Ovary (tissue), 9 donors: ENCODE measurements around the gene ZNF234. TPM values are rescaled to one million over a fixed set of nuclear protein-coding genes. Genes with fewer than 3 reads are reported as not detected.
A peak's percentile ranks its signal among the peaks of the same experiment; 100 is the strongest.
"Not testable (repeated sequence)": the region's sequence is repeated elsewhere in the genome, so short reads cannot be mapped to it uniquely, and the experiment has no call there.

Experiments used
- DNase-seq, 5 donors: peaks; one replicate each; pipeline ENCODE4 v3.0.0-alpha.2; 2019 to 2020
- H3K27ac ChIP-seq, 2 donors: fragments of 200-600 bp; one replicate each; pipeline versions ENCODE4 v1.5.1 to v1.8.0; 2019 to 2022
- H3K27me3 ChIP-seq: fragments of 200-600 bp; one replicate; pipeline ENCODE4 v1.8.0; 2022
- H3K36me3 ChIP-seq: fragments of 200-600 bp; sonication (generic); one replicate; pipeline ENCODE4 v1.5.1; 2019
- H3K4me1 ChIP-seq: one replicate; pipeline ENCODE4 v1.8.1; 2013; ENCODE audit warnings: mild to moderate bottlenecking, moderate library complexity; ENCODE audit not compliant: insufficient read depth
- H3K4me3 ChIP-seq: fragments of 200-600 bp; sonication (generic); one replicate; pipeline ENCODE4 v1.5.1; 2017
- H3K9me3 ChIP-seq, 2 donors: fragments of 200-600 bp in 1 of 2; sonication (generic) in 1 of 2; one replicate each; pipeline versions ENCODE4 v1.5.1 to v1.8.1; 2013 to 2019; ENCODE audit warnings: mild to moderate bottlenecking in 1 of 2, moderate library complexity in 1 of 2
- EP300 ChIP-seq: sonication (generic); formaldehyde crosslinking; IDR thresholded peaks from one replicate; pipeline ENCODE4 v1.6.1; 2017; ENCODE audit warnings: antibody characterized with exemption
- POLR2A ChIP-seq: fragments of 450-650 bp; IDR thresholded peaks from one replicate; pipeline ENCODE4 v1.6.1; 2017; ENCODE audit warnings: antibody characterized with exemption, mild to moderate bottlenecking, moderate library complexity
- whole genome bisulfite sequencing, 3 donors: extraction: QIAGEN DNeasy Blood & Tissue Kit in 1 of 3; methylation state at CpG; one replicate each; pipeline versions ENCODE4 v1.1.5 to v1.1.7; 2013 to 2017; 5-methylcytosine and 5-hydroxymethylcytosine counted together
- intact Hi-C, 4 donors: fragments of 100-400 bp; cut with DNase I; formaldehyde crosslinking; loops; one replicate each; pipeline versions ENCODE4 v1.11.0 to v1.15.1; 2022 to 2023
- polyA plus RNA-seq, 2 donors: library from polyadenylated mRNA; stranded (reverse); fragments of 200-250 nt in 1 of 2; fragments of 350-450 nt in 1 of 2; fragmentation: Illumina TruSeq in 1 of 2; extraction: RNeasy Lipid Tissue Mini Kit (QIAGEN cat#74804) in 1 of 2; gene quantifications; one replicate each; pipeline ENCODE4 v1.2.3, GENCODE V29; 2013 to 2014
- total RNA-seq, 7 donors: library from RNA; depleted of rRNA in 2 of 7; stranded (reverse); fragments of >200 nt in 2 of 7; fragmentation: NEBNext Ultra II Directional in 3 of 7; extraction: Animal tissue kit (Norgen Biotek cat#: 25700) in 3 of 7; gene quantifications; one replicate each; pipeline versions ENCODE4 v1.1.0 to v1.2.4, GENCODE V29; 2016 to 2023
- TF ChIP-seq, protein P1 (sequence below), 3 donors: fragments of 450-650 bp in 2 of 3; fragments of 200-600 bp in 1 of 3; IDR thresholded peaks; one replicate each; pipeline versions ENCODE4 v1.5.1 to v1.8.0; 2016 to 2022; ENCODE audit warnings: antibody characterized with exemption in 3 of 3, mild to moderate bottlenecking in 1 of 3
- donor health status: DM: no; HTN: no; CAD: no; lungs with moderate emphysema.
- donor health status: DM: no; HTN: no; CAD: no.
- donor health status: Bipolar disorder and iron deficiency.
- donor health status: DM: yes; HTN: yes; CAD: no.
- donor health status: DM: no; HTN: no; CAD: no.
- donor health status: DM: yes; HTN: yes; CAD: no.

The ZNF234 gene
- total and polyA plus RNA-seq, 9 donors = 4.2 to 14.4 (median 10.4) TPM

DNA sequence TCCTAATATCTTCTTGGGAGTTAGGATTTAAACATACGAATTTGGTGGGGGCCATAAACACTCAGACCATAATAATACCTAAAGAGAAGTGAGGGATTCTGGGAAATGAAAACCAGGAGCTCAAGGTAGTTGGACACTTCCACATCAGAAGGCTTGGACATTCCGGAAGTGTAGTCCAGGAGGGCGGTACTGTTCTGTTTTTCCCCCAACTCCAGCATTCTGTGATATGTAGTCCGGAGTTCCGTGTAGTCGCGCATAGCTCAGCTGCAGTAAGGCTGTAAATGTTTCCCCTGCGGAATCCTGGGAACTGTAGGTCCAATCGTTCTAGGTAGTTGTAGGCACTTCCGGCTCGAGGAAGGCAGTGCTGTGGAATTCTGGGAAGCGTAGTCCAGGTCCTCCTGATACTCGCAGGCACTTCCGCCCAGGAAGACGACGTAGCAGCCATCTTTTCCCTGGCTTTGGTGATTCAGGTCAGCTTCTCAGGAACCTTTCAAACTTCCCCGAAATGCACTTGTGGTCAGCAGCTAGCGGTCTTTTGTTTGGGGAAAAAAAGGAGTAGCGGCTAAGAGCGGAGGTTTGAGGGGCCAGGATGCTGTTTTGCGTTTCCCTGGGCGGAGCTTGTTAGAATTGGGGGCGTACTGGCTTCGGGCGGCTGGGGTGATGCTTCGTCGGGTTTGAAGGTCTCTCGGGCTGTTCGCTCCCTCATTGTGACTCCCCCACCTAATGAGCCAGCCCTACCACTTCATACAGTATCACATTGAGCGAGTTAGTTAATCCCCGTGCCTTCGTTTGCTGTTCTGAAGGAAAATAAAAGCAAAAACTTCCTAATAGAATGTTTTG, 23.5 kb downstream of the ZNF234 start, which contains the start of gene ZNF226:
ZNF226 (plus strand) TSS at position 428 of the 840 bp plus-strand sequence. CDS start 4,981 bp downstream, outside the sequence.
- Histone ChIP-seq H3K27ac (peak within 1 kb of the TSS; percentile 52 to 83), H3K4me1 (peaks cover 5% of the 10 kb centered on the region), H3K9me3 (peaks cover 0 to 25% of the 10 kb centered on the region in 2 donors), H3K4me3 (peak within 1 kb of the TSS; percentile 68), H3K27me3 (no peaks in the 10 kb centered on the region), H3K36me3 (no peaks in the 10 kb centered on the region)
- DNase-seq = peak; percentile 82 to 88 (median 84)
- TF ChIP-seq POLR2A = peak; percentile 46
- TF ChIP-seq, protein P1, sequence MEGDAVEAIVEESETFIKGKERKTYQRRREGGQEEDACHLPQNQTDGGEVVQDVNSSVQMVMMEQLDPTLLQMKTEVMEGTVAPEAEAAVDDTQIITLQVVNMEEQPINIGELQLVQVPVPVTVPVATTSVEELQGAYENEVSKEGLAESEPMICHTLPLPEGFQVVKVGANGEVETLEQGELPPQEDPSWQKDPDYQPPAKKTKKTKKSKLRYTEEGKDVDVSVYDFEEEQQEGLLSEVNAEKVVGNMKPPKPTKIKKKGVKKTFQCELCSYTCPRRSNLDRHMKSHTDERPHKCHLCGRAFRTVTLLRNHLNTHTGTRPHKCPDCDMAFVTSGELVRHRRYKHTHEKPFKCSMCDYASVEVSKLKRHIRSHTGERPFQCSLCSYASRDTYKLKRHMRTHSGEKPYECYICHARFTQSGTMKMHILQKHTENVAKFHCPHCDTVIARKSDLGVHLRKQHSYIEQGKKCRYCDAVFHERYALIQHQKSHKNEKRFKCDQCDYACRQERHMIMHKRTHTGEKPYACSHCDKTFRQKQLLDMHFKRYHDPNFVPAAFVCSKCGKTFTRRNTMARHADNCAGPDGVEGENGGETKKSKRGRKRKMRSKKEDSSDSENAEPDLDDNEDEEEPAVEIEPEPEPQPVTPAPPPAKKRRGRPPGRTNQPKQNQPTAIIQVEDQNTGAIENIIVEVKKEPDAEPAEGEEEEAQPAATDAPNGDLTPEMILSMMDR (IDR thresholded peaks at IDR 0.05) = peak in 1 of 3 donors; percentile 5
- TF ChIP-seq EP300 = no peak
- WGBS, 3 donors = 0 to 1% (median 0%) methylated on average over 32 of the region's 32 CpGs
- intact Hi-C loops = loop anchor here in 1 of 4 donors (5.0 kb wide), 1 partner anchor 53 kb away; the partner anchor contains the start of gene ZNF225

DNA sequence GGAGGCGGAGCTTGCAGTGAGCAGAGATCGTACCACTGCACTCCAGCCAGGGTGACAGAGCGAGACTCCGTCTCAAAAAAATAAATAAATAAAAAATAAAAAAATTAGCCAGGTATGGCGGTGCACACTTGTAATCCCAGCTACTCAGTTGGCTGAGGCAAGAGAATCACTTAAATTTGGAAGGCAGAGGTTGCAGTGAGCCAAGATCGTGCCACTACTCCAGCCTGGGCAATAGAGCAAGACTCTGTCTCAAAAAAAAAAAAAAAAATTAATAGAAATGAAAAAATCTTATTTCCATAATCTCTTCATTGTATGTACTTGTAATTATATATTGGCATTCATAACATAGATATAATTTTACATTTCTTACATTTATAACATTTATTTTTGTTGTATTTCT, 29.3 kb downstream of the ZNF234 start:
- intact Hi-C loops, H3K4me1 ChIP-seq, H3K27ac ChIP-seq, H3K36me3 ChIP-seq, H3K4me3 ChIP-seq, DNase-seq, H3K27me3 ChIP-seq: not testable (repeated sequence)
- 92 to 99% (median 98%) methylated on average over 6 of the region's 6 CpGs for WGBS, 3 donors
- H3K9me3 ChIP-seq = peaks cover 0 to 78% of the 10 kb centered on the region in 2 donors

DNA sequence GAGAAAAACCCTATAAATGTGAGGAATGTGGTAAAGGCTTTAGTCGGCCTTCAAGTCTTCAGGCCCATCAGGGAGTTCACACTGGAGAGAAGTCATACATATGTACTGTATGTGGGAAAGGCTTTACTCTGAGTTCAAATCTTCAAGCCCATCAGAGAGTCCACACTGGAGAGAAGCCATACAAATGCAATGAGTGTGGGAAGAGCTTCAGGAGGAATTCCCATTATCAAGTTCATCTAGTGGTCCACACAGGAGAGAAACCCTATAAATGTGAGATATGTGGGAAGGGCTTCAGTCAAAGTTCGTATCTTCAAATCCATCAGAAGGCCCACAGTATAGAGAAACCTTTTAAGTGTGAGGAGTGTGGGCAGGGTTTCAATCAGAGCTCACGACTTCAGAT, 35.2 kb downstream of the ZNF234 start:
- no peak overlapping the region for H3K27ac ChIP-seq
- no peak for DNase-seq
- H3K27me3 ChIP-seq = no peaks in the 10 kb centered on the region
- TF ChIP-seq POLR2A (no peak), EP300 (no peak)
- TF ChIP-seq, protein P1 (IDR thresholded peaks at IDR 0.05) = no peak
- intact Hi-C loops = no loop called here
- peaks cover 6 to 64% of the 10 kb centered on the region in 2 donors for H3K9me3 ChIP-seq
- no peaks in the 10 kb centered on the region for H3K4me1 ChIP-seq
- peaks cover 4% of the 10 kb centered on the region for H3K36me3 ChIP-seq
- WGBS, 3 donors = 96 to 98% (median 98%) methylated on average over 3 of the region's 3 CpGs
- no peak overlapping the region for H3K4me3 ChIP-seq

DNA sequence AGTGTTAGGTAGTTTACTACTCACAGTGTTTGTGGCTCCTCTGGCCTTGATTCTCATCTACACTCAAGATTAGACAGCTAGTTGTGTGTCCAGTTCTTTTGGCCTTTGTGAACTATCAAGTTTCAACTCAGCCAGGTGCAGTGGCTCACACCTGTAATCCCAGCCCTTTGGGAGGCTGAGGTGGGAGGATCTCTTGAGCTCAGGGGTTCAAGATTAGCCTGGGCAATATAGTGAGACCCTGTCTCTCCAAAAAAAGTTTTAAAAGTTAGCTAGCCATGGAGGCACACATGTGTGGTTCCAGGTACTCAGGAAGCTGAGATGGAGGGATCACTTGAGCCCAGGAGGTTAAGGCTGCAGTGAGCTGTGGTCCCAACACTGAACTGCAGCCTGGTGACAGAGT, 39.6 kb downstream of the ZNF234 start:
- no peak overlapping the region for H3K27ac ChIP-seq
- no peaks in the 10 kb centered on the region for H3K36me3 ChIP-seq
- H3K4me3 ChIP-seq = no peak overlapping the region
- no peaks in the 10 kb centered on the region for H3K4me1 ChIP-seq
- TF ChIP-seq EP300 (no peak), POLR2A (no peak)
- TF ChIP-seq, protein P1 (IDR thresholded peaks at IDR 0.05) = no peak
- DNase-seq = no peak
- H3K27me3 ChIP-seq = no peaks in the 10 kb centered on the region
- intact Hi-C loops = loop anchor here in 1 of 4 donors (5.0 kb wide), 1 partner anchor 814 kb away; no protein-coding TSS in a partner anchor
- H3K9me3 ChIP-seq = peaks cover 6 to 33% of the 10 kb centered on the region in 2 donors

- H3K9me3 ChIP-seq = peaks cover 6 to 22% of the 10 kb centered on the region in 2 donors
- no peak overlapping the region for H3K4me3 ChIP-seq
- no peaks in the 10 kb centered on the region for H3K27me3 ChIP-seq
- DNase-seq = no peak
- no peaks in the 10 kb centered on the region for H3K4me1 ChIP-seq
- intact Hi-C loops = loop anchor here in 1 of 4 donors (5.0 kb wide), 1 partner anchor 815 kb away; no protein-coding TSS in a partner anchor
- TF ChIP-seq, protein P1 (IDR thresholded peaks at IDR 0.05) = no peak
- TF ChIP-seq POLR2A (no peak), EP300 (no peak)
- H3K27ac ChIP-seq = no peak overlapping the region
- H3K36me3 ChIP-seq = no peaks in the 10 kb centered on the region
- WGBS, 3 donors = 83 to 93% (median 88%) methylated on average over 10 of the region's 10 CpGs
Observed at GRCh38 chr19:44182145-44182544, 40.8 kb downstream of the ZNF234 start.
